HG03060 (cell line): Measurements from ENCODE around the gene E2F2.
"Not testable (repeated sequence)": the region's sequence is repeated elsewhere in the genome, so short reads cannot be mapped to it uniquely, and the experiment has no call there.

ENCODE experiments used
- ATAC-seq: cut with Tn5 transposase; IDR thresholded peaks from one replicate; pipeline ENCODE4 v1.9.1; 2021; ENCODE audit warnings: low read depth, moderate number of reproducible peaks; ENCODE audit not compliant: unreplicated experiment

The E2F2 gene

DNA sequence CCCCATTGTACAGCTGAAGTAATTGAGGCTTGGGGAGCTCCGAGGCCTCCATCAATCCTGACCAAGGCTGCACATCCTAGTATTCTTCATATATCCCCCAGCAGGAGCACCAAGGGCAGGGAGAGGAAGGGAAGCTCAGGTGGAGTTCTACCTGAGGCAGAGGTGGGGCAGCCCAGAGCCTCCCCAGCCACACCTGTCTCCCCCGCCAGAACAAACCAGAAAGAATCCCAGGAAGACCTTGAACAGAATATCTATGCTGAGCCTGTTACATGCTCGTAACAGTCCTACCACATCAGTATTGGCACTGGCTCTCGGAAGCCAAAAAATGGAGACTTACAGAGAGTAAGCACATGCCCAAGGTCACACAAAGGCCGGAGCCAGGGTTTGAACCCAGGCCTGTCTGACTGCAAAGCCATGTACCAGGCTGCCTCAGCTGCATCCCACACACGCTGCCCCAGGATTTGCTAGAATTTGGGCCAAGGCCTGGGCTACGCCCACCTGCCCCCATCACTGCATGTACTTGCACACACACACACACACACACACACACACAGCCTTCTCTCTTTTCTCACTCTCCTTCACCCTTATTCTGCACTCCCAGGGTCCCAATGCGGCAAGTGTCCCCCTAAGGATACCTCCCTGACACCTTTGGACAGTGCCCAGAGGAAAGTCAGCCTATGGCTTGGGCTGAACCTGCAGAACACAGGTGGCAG lies 4.5 kb downstream of the E2F2 start:
- ATAC-seq, result no peak

DNA sequence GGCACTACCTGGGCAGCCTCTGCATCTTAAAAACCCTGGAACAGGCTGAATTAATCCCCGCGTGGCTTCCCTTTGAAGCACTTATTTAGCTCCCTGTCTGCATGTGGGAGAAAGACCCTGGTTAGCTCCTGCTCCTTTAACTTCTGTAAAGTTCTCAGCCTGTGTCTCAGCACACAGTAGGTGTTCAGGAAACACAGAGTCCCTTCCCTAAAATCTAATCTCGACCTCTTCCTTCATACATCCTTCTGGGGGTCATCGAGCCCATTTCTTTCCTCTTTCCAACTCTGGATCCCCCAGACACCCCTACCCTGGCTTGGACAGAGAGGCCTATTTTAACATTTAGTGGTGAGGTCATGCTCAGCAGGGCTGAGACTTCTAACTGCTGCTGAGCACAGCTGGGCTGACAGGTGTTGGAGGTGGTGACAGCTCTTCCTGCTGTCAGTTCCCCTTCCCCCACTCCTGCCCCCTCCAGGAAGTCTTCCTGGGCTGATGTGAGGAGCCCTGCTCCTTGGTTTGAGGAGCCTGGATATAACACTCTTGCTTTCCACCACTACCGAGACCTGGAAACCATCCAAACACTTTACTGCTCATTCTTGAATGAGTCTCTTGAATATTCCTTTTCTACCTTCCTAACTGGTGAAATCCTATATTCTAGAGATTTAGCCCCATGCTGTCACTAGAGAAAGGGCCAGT lies 5.3 kb downstream of the E2F2 start:
- ATAC-seq, result no peak

GRCh38 chr1:23524716-23525401 lies 6.2 kb downstream of the E2F2 start:
- no peak for ATAC-seq

- no peak for ATAC-seq
Observed at GRCh38 chr1:23524163-23524562, 6.9 kb downstream of the E2F2 start.

DNA sequence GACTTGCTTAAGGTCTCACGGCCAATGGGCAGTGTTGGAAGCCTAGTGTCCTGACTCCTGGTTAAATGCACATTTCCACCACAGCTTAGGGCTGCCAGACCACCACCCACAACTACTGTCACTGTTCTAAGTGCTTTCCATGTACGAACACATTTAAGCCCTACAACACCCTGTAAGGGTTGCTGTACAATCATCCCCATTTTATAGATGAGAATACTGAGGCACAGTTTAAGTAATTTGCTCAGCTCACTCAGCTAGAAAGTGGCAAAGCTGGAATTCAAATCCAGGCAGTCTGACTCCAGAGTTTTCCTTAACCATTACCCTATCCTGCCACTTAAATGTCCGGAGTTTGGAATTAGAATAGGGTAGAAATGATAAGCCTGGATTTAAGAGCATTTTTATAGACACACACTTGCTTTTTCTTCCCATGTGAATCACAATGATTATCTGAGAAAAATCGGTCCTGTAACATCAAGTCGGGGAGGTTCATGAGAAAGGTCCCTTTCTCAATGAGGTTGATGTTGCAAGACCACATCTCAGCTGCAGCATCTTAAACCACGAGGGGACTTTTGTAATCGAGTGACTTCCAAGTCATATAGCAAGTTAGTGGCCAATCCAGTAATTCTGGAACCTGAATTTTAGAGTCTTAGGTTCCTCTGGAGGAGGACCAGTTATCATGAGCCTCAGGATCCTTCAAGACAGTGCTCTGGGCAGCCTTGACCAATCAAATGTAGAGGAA lies 8.6 kb downstream of the E2F2 start:
- no peak for ATAC-seq

GRCh38 chr1:23521588-23521987 lies 9.4 kb downstream of the E2F2 start:
- no peak for ATAC-seq

DNA sequence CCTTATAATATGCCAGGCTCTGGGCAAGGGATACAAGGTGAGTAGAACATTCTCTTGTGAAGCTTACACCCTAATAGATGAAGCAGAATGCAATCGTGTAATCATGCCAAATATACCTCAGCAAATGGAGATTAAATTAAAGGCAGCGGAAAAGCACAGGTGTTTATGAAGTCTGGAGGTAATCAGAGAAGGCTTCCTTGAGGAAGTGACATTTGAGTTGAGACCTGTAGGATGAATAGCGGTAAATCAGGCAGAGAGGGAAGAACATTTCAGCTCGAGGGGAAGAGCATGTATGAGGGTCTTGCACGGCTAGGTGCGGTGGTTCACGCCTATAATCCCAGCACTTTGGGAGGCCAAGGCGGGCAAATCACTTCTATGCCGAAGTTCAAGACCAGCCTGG lies 13.5 kb downstream of the E2F2 start:
- ATAC-seq, result no peak

DNA sequence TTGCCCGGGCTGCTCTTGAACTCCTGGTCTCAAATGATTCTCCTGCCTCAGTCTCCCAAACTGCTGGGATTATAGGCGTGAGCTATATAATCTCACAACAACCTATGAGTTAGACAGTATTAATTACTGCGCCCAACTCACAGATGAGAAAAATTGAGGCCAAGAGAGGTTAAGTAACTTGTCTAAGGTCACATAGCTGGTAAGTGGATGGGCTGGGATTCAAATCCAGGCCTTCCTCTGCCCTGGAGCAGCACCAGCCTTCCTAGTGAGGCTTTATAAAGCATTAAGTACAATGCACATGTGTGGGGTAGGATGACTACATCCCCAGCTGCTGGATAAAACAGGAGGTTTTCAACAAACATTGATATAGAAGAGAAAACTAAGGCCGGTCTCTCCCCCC lies 15.1 kb downstream of the E2F2 start:
- ATAC-seq, result no peak

- ATAC-seq, result no peak
Observed at GRCh38 chr1:23514111-23514679, 16.8 kb downstream of the E2F2 start.

GRCh38 chr1:23509896-23510295 lies 21.1 kb downstream of the E2F2 start:
- ATAC-seq, result no peak

GRCh38 chr1:23506376-23507107 lies 24.5 kb downstream of the E2F2 start:
- no peak for ATAC-seq

DNA sequence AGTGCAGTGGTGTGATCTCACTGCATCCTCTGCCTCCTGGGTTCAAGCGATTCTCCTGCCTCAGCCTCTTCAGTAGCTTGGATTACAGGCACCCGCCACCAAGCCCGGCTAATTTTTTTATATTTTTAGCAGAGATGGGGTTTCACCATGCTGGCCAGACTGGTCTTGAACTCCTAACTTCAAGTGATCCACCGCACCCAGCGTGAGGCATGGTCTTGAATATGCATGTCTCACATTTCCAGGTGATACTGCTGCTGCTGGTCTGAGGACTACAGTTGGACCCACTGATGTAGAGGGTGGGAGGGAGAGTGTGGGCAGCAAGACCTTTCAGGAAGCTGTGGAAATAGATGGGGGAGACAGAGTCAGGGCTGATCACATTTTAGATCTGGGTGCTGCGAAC lies 25.2 kb downstream of the E2F2 start:
- ATAC-seq, result no peak

GRCh38 chr1:23504156-23504555 lies 26.9 kb downstream of the E2F2 start:
- ATAC-seq, result not testable (repeated sequence)

DNA sequence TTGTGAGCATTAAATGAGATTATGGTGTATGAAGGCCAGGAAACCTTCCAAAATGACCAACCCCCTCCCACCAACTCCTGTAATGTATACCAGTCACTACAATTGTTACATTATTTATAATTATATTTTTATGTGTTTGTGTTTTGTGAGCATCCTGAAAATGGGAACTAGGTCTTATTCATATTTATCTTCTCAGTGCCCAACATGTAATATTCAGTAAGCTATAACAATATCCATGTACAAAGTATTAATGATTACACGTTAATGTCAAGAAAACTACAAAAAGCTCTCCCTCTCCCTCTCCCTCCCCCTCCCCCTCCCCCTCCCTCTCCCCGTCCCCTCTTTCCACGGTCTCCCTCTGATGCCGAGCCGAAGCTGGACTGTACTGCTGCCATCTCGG lies 28.1 kb downstream of the E2F2 start:
- no peak for ATAC-seq

DNA sequence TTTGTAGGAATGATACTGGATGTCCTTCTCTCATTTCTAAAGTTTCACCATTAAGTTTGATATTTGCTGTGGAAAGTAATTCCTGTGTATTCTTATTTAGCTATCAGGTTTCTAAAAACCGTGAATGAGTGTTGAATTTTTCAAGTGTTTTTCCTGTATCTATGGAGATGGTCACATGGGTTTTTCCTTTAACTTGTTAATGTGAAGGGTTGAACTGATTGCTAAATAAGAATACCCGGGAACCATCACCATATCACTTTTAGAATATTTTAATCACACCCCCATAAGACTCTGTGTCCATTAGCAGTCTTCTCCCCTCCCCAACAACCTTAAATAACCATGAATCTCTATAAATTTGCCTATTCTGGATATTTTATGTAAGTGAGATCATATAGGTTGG lies 30.6 kb downstream of the E2F2 start:
- no peak for ATAC-seq

GRCh38 chr1:23497777-23498439 lies 33.1 kb downstream of the E2F2 start:
- ATAC-seq, result no peak

DNA sequence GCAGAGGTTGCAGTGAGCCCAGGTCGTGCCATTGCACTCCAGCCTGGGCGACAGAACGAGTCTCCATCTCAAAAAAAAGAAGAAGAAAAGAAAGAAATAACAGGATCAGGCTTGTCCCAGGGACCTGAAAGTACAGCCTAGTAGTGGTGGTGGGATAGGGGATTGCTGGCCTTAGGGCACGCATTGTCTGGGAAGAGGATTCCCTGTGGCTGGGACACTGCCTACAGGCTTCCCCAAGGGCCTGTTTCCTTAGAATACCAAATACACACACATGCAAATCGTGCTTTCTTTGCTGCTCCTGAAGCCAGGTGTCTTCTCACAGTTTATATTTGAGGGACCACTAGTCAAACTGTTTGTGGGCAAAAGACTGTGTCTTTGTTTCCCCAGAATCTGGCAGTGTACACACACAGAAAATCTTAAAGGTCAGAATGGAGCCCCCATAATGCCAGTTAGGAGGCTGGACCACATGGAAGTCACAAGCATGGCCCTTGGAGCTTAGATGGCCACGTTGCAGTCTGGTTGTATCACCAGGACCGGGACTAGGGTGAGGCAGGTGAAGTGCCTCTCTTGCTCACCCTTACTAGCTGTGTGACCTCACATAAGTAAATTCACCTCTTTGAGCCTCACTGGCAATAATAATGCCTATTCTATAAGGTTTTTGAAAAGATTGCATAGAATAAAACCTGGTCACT lies 34.4 kb downstream of the E2F2 start:
- ATAC-seq, result no peak

DNA sequence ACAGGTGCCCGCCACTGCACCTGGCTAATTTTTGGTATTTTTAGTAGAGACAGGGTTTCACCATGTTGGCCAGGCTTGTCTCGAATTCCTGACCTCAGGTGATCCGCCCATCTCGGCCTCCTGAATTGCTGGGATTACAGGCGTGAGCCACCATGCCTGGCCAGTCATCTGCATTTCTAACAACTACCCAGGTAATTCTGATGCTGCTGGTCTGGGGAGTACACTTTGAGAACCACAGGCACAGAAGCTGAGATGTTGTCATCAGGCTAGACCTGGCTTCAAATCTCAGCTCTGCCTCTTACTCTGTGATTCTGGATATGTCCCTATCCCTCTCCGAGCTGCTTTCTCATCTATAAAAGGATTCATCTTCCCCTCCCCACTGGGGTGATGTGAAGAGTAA lies 36.2 kb downstream of the E2F2 start:
- ATAC-seq, result not testable (repeated sequence)

- not testable (repeated sequence) for ATAC-seq
Observed at GRCh38 chr1:23492776-23493175, 38.3 kb downstream of the E2F2 start.
